GDM1 (cell line): ENCODE measurements around the gene FAM53C.

Source experiments
- DNase-seq: peaks from one replicate; lab custom pipeline; 2025; lab: John Stamatoyannopoulos, UW

Gene FAM53C

DNA sequence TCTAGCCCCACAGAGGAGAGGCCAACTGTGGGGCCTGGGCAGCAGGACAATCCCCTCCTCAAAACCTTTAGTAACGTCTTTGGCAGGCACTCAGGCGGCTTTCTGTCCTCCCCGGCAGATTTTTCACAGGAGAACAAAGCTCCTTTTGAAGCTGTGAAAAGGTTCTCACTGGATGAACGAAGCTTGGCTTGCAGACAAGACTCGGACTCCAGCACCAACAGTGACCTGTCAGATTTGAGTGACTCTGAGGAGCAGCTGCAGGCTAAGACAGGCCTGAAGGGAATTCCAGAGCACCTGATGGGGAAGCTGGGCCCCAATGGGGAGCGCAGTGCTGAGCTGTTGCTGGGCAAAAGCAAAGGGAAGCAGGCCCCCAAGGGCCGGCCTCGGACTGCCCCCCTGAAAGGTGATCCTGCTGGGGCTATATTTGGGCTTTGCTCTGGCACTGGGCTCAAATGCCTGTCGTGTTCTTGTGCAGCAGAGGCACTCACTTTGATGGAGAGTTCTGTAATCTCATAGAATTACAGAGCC is 53.9 kb downstream of the FAM53C start:
- DNase-seq: no peak
